ENCODE measurements around the gene JUP.

GRCh38 chr17:41772218-41772585, 14.3 kb downstream of the JUP start:
- TF ChIP-seq POLR2AphosphoS5 (IDR thresholded peaks at IDR 0.05): peak; percentile 85
- TF ChIP-seq CTCF (IDR thresholded peaks at IDR 0.05): peak in 1 of 4 experiments; percentile 28
- TF ChIP-seq POLR2A (IDR thresholded peaks at IDR 0.05): no peak
